Suprapubic skin (tissue), 4 donors: ENCODE data around the gene PARN.

Experiments
- EP300 ChIP-seq: sonication (generic); formaldehyde crosslinking; IDR thresholded peaks from one replicate; pipeline ENCODE4 v1.6.1; 2017; ENCODE audit warnings: antibody characterized with exemption
- POLR2A ChIP-seq, 2 donors: fragments of 450-650 bp; IDR thresholded peaks; one replicate each; pipeline ENCODE4 v1.6.1; 2017; ENCODE audit warnings: antibody characterized with exemption in 2 of 2, mild to moderate bottlenecking in 2 of 2, moderate library complexity in 2 of 2
- POLR2AphosphoS5 ChIP-seq, 3 donors: sonication (generic); formaldehyde crosslinking; IDR thresholded peaks; one replicate each; pipeline ENCODE4 v1.6.1; 2017; ENCODE audit warnings: antibody characterized with exemption in 3 of 3
- TF ChIP-seq, protein P1 (sequence below), 2 donors: fragments of 200-600 bp in 1 of 2; fragments of 450-650 bp in 1 of 2; sonication (generic) in 1 of 2; IDR thresholded peaks; one replicate each; pipeline ENCODE4 v1.5.1; 2016 to 2019; ENCODE audit warnings: antibody characterized with exemption in 2 of 2, mild to moderate bottlenecking in 1 of 2, moderate library complexity in 1 of 2

DNA sequence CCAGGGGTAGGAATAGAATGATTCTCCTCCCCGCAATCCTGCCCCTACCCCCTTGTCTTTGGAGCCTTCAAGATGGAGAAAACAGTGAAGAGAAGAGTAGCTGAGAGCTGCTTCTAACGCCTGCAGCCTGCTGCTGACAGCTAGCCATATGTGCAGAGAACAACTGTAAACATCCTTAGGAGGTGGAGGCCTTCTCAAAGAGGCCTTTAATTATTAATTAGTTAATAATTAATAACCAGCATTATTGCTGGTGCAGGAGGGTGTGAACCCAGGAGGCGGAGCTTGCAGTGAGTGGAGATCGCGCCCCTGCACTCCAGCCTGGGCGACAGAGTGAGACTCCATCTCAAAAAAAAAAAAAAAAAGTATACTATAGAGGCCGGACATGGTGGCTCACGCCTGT, 11.1 kb upstream of the PARN start:
- TF ChIP-seq, protein P1, sequence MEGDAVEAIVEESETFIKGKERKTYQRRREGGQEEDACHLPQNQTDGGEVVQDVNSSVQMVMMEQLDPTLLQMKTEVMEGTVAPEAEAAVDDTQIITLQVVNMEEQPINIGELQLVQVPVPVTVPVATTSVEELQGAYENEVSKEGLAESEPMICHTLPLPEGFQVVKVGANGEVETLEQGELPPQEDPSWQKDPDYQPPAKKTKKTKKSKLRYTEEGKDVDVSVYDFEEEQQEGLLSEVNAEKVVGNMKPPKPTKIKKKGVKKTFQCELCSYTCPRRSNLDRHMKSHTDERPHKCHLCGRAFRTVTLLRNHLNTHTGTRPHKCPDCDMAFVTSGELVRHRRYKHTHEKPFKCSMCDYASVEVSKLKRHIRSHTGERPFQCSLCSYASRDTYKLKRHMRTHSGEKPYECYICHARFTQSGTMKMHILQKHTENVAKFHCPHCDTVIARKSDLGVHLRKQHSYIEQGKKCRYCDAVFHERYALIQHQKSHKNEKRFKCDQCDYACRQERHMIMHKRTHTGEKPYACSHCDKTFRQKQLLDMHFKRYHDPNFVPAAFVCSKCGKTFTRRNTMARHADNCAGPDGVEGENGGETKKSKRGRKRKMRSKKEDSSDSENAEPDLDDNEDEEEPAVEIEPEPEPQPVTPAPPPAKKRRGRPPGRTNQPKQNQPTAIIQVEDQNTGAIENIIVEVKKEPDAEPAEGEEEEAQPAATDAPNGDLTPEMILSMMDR (IDR thresholded peaks at IDR 0.05): no peak
- TF ChIP-seq POLR2A (IDR thresholded peaks at IDR 0.05) (no peak), POLR2AphosphoS5 (IDR thresholded peaks at IDR 0.05) (no peak), EP300 (no peak)
